K562 (cell line): Measurements from ENCODE around the gene POLR2A. TPM values are rescaled to one million over a fixed set of nuclear protein-coding genes. Genes with fewer than 3 reads are reported as not detected.

Experiments used
- ARNT ChIP-seq, 2 experiments: fragments of 450-650 bp; IDR thresholded peaks; 2 replicates each; pipeline ENCODE4 v1.6.1; 2016; ENCODE audit warnings: mild to moderate bottlenecking in 1 of 2
- C11orf30 ChIP-seq: fragments of 450-650 bp; IDR thresholded peaks from 2 replicates; pipeline ENCODE4 v1.6.1; 2016; ENCODE audit warnings: low read depth, mild to moderate bottlenecking
- CXXC5 ChIP-seq: fragments of 250-450 bp; sonication (Bioruptor Pico); IDR thresholded peaks from 2 replicates; pipeline ENCODE4 v1.8.0; 2022; ENCODE audit warnings: inconsistent platforms, mild to moderate bottlenecking, moderate library complexity
- ELK1 ChIP-seq: sonication (generic); formaldehyde crosslinking; IDR thresholded peaks from 2 replicates; pipeline ENCODE4 v1.8.1; 2022; ENCODE audit warnings: missing genetic modification reagents
- KDM5B ChIP-seq: fragments of 200-600 bp; sonication (generic); IDR thresholded peaks from 2 replicates; pipeline ENCODE4 v1.6.1; 2012; ENCODE audit warnings: low read depth, mild to moderate bottlenecking, moderate library complexity, low read length, control low read depth, inconsistent platforms; ENCODE audit not compliant: insufficient replicate concordance
- KLF13 ChIP-seq: fragments of 450-650 bp; IDR thresholded peaks from 2 replicates; pipeline ENCODE4 v1.6.1; 2016; ENCODE audit warnings: missing genetic modification characterization, low read depth, mild to moderate bottlenecking, missing compliant biosample characterization, moderate library complexity, borderline replicate concordance
- MXI1 ChIP-seq: IDR thresholded peaks from 2 replicates; pipeline ENCODE4 v1.6.1; 2011; ENCODE audit warnings: low read depth, mild to moderate bottlenecking, improper control_type of control experiment, low read length
- RFX5 ChIP-seq: IDR thresholded peaks from 2 replicates; pipeline ENCODE4 v1.6.1; 2011; ENCODE audit warnings: low read depth, mild to moderate bottlenecking, improper control_type of control experiment, low read length
- RNF219 ChIP-seq: fragments of 250-450 bp; sonication (Bioruptor Pico); IDR thresholded peaks from 2 replicates; pipeline ENCODE4 v1.5.0; 2022; ENCODE audit warnings: mild to moderate bottlenecking
- SPI1 ChIP-seq: IDR thresholded peaks from 2 replicates; pipeline ENCODE4 v1.6.1; 2011; ENCODE audit warnings: low read depth, low read length, control low read depth, borderline replicate concordance
- XRCC4 ChIP-seq: IDR thresholded peaks from one replicate; pipeline ENCODE4 v1.6.1; 2011; ENCODE audit not compliant: insufficient read depth, insufficient read length; ENCODE audit errors: extremely low read depth
- ZNF41 ChIP-seq: fragments of 250-450 bp; sonication (Bioruptor Pico); conservative IDR thresholded peaks from 2 replicates; pipeline ENCODE4 v1.4.0; 2020; ENCODE audit warnings: mild to moderate bottlenecking
- ZNF717 ChIP-seq: fragments of 250-450 bp; sonication (Bioruptor Pico); IDR thresholded peaks from 2 replicates; pipeline ENCODE4 v1.5.0; 2021
- polyA plus RNA-seq, 8 experiments: library from polyadenylated mRNA; depleted of rRNA in 4 of 8; stranded (reverse) in 5 of 8; unstranded in 3 of 8; fragments of >200 nt; fragmentation: Nextera tagmentation in 2 of 8; fragmentation: Illumina TruSeq in 1 of 8; extraction: Ambion mirVana in 2 of 8; extraction: Trizol in 1 of 8; gene quantifications; 2 replicates each; pipeline versions ENCODE4 v1.2.1 to v1.2.3, GENCODE V29; 2011 to 2014; ENCODE audit warnings: inconsistent platforms in 1 of 8, missing spikeins in 1 of 8
- total RNA-seq, 7 experiments: library from RNA; depleted of rRNA in 6 of 7; stranded (reverse); fragments of >200 nt in 6 of 7; fragmentation: Illumina TruSeq in 2 of 7; extraction: Trizol in 2 of 7; gene quantifications; 2 replicates each; pipeline versions ENCODE4 v1.2.1 to v1.2.3, GENCODE V29; 2011 to 2021; ENCODE audit warnings: low replicate concordance in 1 of 7
- TF ChIP-seq, protein P1 (sequence below): fragments of 250-450 bp; sonication (Bioruptor Pico); IDR thresholded peaks from 2 replicates; pipeline ENCODE4 v1.9.0; 2021; ENCODE audit warnings: mild to moderate bottlenecking
- TF ChIP-seq, protein P2 (sequence below): fragments of 200-800 bp; sonication (Bioruptor generic); IDR thresholded peaks from 2 replicates; pipeline ENCODE4 v1.6.1; 2016; ENCODE audit warnings: missing genetic modification characterization, missing compliant biosample characterization

Gene POLR2A
- total and polyA plus RNA-seq, 9 of the 15 experiments (the other 6 are each of a cell fraction or from before 2014, with no cell fraction given): 1.3 to 109 (median 12.4) TPM

DNA sequence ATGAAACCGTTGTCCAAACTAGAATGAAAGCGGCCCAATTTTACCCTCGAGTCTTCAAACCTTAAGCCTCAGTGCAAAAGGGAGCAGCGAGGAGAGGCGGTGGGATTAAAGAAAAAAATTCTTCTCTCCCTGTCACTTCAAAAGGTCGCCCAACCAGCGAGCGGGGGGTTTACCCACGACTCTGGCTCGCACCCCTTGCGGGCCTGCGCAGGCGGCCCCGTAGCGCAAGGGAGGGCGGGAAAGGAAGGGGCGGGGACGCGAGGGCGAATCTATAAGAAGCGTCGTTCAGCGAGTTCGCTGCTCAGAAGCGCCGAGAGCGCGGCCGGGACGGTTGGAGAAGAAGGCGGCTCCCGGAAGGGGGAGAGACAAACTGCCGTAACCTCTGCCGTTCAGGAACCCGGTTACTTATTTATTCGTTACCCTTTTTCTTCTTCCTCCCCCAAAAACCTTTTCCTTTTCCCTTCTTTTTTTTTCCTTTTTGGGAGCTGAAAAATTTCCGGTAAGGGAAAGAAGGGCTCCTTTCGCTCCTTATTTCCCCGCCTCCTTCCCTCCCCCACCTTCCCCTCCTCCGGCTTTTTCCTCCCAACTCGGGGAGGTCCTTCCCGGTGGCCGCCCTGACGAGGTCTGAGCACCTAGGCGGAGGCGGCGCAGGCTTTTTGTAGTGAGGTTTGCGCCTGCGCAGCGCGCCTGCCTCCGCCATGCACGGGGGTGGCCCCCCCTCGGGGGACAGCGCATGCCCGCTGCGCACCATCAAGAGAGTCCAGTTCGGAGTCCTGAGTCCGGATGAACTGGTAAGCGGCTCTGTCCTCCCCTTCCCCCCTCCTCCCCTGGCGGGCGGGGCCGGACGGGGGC is at the start of gene POLR2A (continued):
- no peak for TF ChIP-seq XRCC4
- no peak for TF ChIP-seq SPI1
- TF ChIP-seq, protein P1, sequence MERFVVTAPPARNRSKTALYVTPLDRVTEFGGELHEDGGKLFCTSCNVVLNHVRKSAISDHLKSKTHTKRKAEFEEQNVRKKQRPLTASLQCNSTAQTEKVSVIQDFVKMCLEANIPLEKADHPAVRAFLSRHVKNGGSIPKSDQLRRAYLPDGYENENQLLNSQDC: peak; percentile 95; the same call in 1 of the 2 replicates
- TF ChIP-seq KLF13 (tag): no peak
- TF ChIP-seq CXXC5 (CRISPR knock-in tag): peak; percentile 83
- TF ChIP-seq ARNT (IDR thresholded peaks at IDR 0.05): peak; percentile 18 to 74; a peak in 3 of 4 replicates
- peak; percentile 99 for TF ChIP-seq KDM5B
- TF ChIP-seq ZNF717 (CRISPR knock-in tag): no peak
- no peak for TF ChIP-seq RFX5
- TF ChIP-seq MXI1: no peak; the same call in 1 of the 2 replicates
- TF ChIP-seq, protein P2, sequence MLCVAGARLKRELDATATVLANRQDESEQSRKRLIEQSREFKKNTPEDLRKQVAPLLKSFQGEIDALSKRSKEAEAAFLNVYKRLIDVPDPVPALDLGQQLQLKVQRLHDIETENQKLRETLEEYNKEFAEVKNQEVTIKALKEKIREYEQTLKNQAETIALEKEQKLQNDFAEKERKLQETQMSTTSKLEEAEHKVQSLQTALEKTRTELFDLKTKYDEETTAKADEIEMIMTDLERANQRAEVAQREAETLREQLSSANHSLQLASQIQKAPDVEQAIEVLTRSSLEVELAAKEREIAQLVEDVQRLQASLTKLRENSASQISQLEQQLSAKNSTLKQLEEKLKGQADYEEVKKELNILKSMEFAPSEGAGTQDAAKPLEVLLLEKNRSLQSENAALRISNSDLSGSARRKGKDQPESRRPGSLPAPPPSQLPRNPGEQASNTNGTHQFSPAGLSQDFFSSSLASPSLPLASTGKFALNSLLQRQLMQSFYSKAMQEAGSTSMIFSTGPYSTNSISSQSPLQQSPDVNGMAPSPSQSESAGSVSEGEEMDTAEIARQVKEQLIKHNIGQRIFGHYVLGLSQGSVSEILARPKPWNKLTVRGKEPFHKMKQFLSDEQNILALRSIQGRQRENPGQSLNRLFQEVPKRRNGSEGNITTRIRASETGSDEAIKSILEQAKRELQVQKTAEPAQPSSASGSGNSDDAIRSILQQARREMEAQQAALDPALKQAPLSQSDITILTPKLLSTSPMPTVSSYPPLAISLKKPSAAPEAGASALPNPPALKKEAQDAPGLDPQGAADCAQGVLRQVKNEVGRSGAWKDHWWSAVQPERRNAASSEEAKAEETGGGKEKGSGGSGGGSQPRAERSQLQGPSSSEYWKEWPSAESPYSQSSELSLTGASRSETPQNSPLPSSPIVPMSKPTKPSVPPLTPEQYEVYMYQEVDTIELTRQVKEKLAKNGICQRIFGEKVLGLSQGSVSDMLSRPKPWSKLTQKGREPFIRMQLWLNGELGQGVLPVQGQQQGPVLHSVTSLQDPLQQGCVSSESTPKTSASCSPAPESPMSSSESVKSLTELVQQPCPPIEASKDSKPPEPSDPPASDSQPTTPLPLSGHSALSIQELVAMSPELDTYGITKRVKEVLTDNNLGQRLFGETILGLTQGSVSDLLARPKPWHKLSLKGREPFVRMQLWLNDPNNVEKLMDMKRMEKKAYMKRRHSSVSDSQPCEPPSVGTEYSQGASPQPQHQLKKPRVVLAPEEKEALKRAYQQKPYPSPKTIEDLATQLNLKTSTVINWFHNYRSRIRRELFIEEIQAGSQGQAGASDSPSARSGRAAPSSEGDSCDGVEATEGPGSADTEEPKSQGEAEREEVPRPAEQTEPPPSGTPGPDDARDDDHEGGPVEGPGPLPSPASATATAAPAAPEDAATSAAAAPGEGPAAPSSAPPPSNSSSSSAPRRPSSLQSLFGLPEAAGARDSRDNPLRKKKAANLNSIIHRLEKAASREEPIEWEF (CRISPR knock-in tag): no peak
- TF ChIP-seq RNF219: no peak
- no peak for TF ChIP-seq C11orf30
- TF ChIP-seq ZNF41 (CRISPR knock-in tag): peak; percentile 58; the same call in 1 of the 2 replicates
- no peak for TF ChIP-seq ELK1 (CRISPR knock-in tag)
